GM19240 (cell line): Measurements from ENCODE around the gene STAB2.

Source experiments
- DNase-seq: peaks from one replicate; pipeline ENCODE4 v3.0.0; 2011; ENCODE audit warnings: low spot score; ENCODE audit not compliant: insufficient read length

Gene STAB2

DNA sequence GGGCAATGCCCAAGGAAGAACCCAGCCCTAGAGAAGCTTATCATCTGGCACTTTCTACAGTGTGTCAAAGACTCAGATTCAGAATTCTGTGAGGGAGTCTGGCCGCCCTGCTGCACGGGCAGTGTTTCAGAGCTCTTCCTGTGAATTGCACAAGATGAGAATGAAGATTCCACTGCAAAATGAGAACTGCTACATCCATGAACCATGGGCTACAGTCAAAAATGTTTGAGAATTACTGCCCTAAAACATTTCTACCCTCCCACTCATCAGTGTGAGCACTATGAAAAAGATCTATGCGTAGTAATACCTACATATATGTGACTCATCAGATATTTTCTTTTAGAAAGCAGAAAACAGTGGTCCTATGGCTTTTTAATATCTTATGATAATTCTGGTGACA, 104.0 kb downstream of the STAB2 start:
- no peak for DNase-seq

DNA sequence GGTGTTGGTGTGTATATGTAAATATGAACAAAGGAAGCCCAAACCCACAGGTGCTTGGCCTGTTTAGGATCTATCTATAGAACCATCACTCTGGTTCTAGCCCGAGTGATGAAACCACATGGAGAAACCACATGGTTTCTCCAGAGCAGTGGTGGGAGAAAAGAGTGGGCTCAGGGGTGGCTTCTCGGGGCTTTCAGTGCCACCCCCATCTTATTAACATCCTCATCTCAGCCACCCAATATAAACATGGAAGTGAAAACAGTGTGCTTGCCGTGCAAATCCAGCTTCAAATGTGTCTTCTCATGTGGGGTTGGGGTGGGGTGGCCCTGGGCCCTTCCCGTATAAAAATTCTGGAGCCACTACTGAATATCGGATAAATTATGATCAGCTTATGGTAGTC, 109.0 kb downstream of the STAB2 start:
- DNase-seq, result no peak

DNA sequence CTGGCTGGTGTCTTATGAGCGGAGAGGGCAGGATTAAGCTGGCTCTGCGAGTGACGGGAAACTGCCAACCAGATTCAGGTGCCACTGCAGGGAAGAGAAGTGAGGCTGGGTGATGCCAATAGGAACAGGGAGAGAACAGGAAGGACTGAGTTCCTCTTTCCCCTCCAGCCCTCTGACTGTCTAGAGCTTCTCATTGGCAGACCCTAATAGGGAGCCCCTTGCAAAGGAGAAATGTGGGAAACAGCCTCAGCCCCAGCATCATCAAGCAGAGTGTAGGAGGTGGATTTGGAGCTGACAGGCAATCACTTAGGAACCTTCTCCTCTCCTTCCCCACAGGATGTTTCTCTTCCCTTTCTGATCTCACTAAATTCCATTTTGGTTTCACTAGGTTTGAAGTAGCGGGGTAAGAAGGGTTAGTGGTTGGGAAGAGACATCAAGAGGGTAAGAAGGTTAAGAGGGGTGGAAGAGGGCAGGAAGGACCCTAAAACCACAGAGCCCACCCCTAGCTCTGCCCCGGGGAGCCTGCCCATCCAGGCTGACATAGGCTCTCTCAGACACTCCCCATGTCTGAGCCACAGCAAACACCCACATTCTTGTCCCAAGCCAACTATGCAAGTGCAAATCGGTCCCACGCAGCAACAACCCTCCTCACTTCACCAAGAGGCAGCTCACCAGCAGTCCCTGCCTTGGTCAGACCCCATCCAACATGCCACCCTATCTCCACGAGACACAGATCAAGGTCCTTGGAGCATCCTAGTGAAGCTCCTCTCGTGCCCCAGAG, 111.1 kb downstream of the STAB2 start:
- DNase-seq, result no peak

DNA sequence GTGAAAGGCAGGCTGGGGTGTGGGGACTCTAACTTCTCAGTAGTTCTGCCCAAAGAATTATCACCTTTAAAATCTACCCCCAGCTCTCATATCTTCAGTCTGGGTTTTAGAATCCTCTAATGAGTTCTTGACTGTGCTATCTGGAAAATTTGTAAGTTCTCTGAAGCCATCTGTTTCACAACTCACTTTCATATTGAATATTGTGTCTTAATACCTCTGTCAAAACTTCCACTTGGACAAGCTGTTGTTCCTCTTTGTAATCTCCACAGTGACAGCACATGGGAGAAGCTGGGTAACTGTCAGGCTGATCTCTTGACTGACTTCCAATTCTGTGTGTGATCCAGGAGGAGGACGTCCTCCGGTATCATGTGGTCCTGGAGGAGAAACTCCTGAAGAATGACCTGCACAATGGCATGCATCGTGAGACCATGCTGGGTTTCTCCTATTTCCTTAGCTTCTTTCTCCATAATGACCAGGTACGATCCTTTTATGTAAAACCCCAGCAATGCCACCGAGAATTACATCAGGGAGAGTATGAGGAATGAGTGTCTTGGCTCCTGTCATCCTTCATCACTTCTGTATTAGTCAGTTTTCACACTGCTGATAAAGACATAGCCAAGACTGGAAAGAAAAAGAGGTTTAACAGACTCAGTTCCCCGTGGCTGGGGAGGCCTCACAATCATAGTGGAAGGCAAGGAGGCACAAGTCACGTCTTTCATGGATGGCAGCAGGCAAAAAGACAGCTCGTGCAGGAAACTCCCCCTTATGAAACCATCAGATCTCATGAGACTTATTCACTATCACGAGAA, 111.9 kb downstream of the STAB2 start:
- DNase-seq, result no peak

DNA sequence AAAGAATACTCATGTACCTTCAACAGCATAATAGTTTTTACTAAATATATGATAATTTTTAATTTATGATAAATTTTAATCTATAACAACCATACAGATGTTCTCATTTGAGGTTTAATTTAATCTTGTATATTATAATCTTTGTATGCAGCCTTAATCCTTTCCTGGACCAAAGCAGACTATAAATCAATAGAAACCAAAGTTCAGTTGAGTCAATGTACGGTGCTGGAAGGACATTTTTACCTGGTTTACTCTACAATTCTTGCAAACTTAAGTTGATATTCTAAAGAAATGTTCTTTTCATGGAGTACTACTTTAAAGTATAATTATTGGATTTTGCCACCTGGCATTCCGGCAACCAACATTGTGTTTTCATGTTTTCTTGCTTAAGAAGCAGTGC, 118.0 kb downstream of the STAB2 start:
- no peak for DNase-seq

DNA sequence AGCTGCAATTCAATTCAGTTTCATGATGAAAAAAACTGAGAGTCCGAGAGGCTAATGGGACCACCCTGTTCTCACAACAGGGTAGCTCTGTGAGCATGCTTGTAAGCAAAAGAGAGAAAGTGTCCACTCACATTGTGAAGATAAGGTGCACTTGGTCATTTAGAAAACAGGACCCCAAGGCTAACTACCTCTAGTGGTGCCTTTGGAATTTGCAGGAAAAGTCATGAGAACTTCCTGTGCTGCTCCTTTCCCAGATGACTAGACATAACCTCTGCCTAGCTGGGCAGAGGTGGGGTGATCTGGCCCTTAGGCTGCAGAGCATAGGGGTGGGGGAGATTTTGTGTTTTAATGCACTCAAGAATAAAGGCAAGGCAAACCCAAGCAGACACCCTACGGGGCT, 118.9 kb downstream of the STAB2 start:
- no peak for DNase-seq

DNA sequence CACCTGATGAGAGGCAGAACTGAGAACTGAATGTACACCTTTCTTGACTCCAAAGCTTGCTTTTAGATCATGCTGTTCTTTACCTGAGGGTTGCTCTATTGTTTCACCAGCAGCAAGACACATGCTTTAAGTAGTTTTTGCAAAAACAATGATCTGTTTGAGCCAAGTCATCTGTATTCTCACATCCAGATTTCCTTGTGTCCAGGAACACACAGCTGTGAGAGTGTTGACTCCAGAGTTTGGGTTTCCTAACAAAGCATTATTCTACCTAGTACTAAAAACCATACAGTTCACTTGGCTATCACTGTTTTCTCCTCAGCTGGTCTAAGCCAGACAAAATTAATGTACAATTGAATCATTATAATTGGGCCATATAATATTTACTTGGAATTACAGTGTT, 120.4 kb downstream of the STAB2 start:
- DNase-seq, result no peak

DNA sequence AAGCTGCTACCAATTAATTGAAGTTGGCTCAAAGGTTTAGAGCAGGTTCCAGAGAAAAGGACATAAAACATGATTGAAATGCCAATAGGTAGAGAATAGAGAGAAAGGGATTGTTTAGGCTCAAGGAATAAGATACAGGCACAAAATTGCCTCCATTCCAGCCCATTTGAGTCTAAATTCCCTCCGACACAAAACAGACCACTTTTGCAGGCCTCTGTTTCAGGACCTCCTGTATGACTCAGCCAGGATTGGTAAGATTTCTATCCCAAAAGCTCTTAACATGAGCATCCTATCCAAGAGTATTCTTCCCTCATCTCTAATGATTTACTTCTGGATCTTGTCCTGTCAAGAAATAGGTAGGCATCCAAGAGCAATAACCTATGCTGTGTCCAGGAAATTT, 123.5 kb downstream of the STAB2 start:
- no peak for DNase-seq

DNA sequence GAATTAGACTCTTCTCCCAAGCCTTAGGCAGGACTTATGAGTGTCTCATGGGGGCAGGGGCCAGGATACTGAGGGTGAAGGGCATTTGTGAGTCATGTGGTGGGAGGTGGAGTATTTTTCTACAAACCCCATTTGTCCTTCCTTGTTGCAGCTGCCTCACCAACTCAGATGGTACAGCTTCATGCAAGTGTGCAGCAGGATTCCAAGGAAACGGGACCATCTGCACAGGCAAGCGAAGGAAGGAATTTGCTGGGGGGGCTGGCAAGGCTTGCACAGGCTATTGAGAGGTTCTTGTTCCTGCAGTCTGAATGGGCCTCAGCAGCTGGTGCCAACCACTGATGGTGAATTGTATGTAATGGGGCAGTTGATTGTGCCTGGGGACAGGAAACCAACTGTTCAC, 125.1 kb downstream of the STAB2 start:
- DNase-seq, result no peak

DNA sequence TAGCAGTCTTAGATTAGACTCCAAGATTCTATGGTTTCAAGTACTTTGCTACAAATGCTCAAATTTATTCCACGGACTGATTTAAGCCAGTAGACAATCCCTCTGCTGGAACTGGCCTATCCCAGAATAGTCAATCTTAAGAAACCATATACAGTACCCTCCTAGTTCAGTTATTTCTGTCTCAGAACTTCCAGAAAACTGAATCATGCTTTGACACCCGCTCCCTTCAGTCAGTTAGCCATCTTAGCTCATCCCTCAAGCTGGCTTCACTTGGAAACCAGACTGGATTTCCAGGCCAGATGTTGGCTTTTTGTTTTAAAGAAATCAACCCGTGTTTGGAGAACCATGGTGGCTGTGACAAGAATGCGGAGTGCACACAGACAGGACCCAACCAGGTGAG, 128.4 kb downstream of the STAB2 start:
- no peak for DNase-seq

DNA sequence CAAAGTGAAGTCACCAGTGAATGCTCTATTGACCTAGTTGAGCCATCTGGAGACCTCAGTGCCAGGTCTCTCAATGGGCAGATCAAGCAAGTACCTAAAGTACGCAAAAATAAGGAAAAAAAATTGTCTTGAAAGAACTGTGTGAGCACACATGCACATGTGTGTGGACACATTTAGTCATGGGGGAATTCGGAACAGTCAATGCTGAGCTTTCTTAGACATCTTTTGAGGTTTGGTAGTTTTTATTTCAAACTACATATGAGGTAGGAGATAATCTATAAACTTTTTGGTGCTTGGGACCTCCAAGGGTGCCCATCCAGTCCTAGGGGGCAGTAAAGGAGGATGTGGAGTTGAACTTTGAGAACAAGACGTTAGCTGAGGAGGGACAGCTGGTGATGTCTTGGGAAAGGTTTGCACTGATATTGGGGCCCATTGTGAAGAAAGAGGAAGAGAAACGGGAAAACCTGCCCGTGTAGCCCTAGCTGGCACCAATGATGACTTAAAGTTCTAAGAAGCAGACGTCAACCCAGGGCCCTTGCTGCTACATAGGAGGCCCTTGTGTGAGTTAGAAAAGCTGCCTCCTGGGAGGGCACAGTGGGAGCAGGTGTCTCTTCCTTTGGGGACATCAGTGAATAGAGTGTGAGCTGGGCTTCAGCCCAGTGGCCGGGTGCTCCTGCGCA, 129.6 kb downstream of the STAB2 start:
- DNase-seq, result no peak

DNA sequence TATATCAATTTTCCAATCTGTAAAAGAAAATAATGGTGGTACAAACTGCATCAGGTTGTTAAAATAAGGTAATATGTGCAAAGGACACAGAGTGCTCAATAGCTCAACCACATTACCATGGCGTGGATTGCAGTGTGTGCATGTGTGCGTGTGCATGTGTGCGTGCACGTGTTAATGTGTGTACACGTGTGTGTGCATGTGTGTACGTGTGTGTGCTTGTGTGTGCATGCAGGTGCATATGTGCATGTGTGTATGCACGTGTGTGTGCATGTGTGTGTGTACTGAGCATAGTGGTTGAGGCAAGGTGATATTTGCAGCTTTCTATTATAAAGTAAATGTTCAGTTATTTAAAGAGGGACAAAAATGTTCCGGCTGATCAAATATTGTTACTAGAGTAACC, 138.3 kb downstream of the STAB2 start:
- DNase-seq, result no peak

DNA sequence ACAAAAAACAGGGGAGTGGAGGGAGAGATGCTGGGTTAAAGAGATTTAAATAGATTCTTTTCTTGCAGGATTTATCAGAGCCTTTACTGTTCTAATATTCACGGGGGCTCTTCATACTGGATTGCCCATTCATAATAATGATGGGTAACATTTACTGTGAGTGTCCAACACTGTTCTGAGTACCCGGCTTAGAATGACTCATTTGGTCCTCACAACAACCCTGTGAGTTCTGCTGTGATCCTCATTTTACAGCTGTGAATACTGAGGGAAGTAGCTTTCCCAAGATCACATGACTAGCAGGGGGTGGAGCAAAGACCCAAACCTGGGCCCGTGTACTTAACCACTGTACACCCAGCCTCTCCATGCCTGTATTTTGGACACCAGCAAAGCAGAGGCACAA, 140.6 kb downstream of the STAB2 start:
- no peak for DNase-seq

DNA sequence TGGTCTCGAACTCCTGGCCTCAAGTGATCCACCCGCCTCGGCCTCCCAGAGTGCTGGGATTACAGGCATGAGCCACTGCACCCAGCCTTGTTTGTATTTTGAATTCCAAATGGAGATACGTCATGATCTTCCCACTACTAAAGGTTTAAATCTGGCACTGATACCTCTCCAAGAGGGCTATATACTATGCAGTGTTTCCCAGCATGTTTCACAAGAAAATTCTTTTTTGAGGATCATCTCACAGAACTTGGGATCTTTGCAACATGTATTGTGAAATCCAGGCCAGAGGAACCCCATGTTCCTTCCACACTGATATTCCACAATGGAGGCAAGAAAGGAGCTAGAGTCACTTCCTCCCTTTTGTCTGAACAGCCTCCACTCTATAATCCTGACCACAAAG, 141.2 kb downstream of the STAB2 start:
- no peak for DNase-seq

DNA sequence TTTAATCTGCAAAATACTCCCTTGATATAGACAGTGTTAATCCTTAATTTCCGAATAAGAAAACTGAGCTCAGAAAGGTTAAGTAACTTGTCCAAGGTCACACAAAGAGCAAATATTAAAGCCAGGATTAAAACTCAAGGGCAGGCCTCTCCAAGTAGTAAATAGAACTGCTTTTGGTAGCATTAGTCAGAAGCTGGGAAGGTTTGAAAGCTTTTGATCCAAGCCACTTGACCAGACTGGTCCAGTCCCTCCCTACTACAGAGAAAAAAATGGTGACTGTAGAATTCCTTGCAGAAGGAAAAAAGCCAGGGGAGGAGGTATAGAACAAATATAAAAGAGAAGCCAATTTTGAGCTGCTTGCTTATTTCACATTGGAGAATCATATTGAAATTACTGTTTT, 142.4 kb downstream of the STAB2 start:
- no peak for DNase-seq

DNA sequence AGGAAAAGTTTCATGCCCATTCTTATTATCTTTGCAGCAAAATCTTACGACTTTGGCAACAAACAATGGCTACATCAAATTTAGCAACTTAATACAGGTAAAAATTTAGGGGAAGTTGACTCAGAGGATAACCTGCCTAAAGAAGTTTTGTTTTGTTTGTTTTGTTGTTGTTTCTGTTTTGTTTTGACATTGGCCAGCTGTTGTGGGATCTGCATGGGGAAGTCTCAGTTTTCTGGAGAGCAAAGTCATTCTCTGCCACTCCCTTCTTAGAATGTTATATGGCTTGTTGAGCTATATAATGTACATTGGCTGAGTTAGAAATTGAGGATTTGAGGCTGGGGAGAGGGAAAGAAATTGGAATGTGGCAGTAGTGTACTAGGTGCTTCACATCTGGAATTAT, 144.5 kb downstream of the STAB2 start:
- no peak for DNase-seq

DNA sequence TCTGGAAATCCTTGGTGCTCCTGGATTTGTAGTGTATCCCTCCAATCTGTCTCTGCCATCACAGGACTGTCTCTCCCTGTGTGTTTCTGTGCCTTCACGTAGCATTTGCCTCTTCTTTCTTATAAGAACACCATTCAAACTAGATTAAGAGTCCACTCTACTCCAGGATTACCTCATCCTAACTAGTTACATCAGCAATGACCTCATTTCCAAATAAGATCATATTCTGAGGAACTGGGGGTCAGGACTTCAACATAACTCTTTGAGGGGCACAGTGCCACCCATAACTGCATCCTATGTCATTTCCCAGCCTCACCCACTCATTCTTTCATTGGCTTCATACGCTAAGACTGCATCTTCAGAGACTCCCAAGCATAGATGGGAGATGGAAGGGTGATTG, 147.8 kb downstream of the STAB2 start:
- no peak for DNase-seq

DNA sequence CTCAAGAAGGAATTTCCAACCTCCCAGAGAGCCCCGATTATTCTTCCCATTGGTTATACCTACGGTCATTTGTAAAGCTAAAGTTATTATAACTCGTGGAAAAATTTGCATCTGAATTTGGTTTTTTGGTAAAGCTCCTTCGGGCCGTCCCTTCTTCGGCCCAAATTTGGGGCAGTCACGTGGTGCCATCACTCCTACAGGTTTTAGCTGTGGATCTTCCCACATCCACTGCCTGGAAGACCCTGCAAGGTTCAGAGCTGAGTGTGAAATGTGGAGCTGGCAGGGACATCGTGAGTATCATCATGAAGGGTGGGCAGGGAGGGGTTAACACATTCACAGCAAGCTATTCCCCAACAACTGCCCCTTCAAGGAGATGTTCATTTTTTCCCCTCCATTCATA, 148.2 kb downstream of the STAB2 start:
- DNase-seq, result no peak

DNA sequence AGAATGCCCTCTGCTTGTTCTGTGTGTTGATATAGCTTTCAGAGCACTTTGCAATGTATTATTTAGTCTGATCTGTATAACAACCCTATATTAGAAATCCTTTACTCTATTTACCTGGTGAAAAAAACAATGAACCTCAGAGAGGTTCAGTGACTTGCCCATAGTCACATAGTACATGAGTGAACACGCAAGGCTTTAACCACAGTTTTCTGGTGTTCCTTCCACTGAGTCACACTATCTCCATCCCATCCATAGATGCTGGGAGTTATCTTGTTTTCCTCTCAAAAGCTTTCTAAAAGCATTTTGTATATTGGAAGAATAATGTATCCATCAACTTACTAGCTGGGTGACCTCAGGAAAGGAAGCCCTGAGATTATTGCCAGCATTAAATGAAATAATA, 149.5 kb downstream of the STAB2 start:
- DNase-seq, result no peak

DNA sequence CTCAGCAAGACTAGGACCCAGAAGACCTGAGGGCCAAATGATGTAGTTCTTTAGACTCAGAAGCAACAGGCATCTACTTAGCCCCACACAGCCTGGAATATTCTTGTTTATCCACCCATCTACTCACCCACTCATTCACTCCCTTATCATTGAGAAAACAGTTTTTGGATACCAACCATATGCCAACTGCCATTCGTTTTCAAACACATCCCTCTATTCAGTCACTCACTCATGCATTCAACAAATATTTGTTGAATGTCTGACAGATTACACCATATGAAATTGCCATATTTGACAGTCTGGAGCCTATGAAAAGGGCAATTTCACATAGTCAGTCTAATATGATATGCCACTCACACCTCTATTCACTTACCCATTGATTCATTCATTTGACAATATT, 150.8 kb downstream of the STAB2 start:
- no peak for DNase-seq

DNA sequence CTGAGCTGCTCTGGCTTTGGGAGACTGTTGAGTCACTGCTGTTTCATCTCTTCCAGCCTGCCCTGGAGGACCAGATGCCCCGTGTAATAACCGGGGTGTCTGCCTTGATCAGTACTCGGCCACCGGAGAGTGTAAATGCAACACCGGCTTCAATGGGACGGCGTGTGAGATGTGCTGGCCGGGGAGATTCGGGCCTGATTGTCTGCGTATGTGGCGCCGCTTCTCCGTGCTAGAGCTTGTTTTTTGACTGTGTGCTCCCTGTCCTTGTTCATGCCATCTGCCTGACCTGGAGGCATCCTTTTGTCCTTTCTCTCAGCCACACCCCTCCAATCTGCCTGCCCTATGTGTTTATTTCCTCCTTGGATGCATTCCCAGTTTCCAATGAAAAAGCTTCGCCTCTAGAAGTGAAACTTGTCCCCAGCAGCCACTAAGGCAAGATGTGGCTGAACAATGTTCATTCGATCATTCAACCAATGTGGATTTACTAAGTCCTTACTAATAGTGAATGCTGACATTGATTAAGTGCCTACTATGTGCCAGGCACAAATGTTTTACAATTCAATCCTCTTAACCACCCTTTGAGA, 155.4 kb downstream of the STAB2 start:
- DNase-seq, result no peak

DNA sequence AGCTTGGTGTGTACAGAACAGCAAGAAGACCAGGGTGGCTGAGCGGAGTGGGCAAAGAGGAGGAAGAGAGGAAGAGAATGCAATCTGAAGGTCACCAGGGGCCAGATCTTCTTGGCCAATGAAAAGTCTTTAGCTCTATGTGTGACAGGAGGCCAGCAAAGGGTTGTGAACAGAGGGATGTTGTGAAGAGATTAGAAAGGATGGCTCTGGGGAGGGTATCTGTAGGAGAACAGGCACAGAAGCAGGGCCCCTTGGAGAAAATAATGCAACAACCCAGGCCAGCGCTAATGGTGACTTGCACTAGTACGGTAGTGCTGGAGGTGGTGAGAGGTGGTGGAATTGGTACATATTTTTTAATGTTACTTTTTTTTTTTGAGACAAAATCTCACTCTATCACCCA, 156.7 kb downstream of the STAB2 start:
- no peak for DNase-seq
